ENCODE data around the gene ACTR5.

The ACTR5 gene

GRCh38 chr20:38725148-38725901 is 22.9 kb upstream of the ACTR5 start:
- ATAC-seq (replicated peaks) (no peak), DNase-seq (no peak)
- Mint-ChIP-seq H3K4me3 (peak overlapping the region; percentile 61 to 71), H3K9me3 (peaks cover 0 to 8% of the 10 kb centered on the region in 2 donors), H3K36me3 (peaks cover 16 to 19% of the 10 kb centered on the region in 2 donors), H3K4me1 (peaks cover 61 to 79% of the 10 kb centered on the region in 2 donors), H3K27me3 (peaks cover 87 to 99% of the 10 kb centered on the region in 2 donors), H3K27ac (peak overlapping the region; percentile 82)

- peaks cover 16 to 19% of the 10 kb centered on the region in 2 donors for H3K36me3 Mint-ChIP-seq
- ATAC-seq (replicated peaks) (peak; percentile 49 to 51), DNase-seq (no peak)
- H3K27ac Mint-ChIP-seq = peak overlapping the region; percentile 94
- peaks cover 87 to 99% of the 10 kb centered on the region in 2 donors for H3K27me3 Mint-ChIP-seq
- peak overlapping the region; percentile 61 to 71 for H3K4me3 Mint-ChIP-seq
- peaks cover 68 to 88% of the 10 kb centered on the region in 2 donors for H3K4me1 Mint-ChIP-seq
- peaks cover 0 to 8% of the 10 kb centered on the region in 2 donors for H3K9me3 Mint-ChIP-seq
Observed at GRCh38 chr20:38725931-38726803, 22.1 kb upstream of the ACTR5 start.

- Mint-ChIP-seq H3K9me3 (peaks cover 0 to 8% of the 10 kb centered on the region in 2 donors), H3K27ac (peak overlapping the region; percentile 94), H3K27me3 (peaks cover 87 to 99% of the 10 kb centered on the region in 2 donors), H3K36me3 (peaks cover 16 to 19% of the 10 kb centered on the region in 2 donors), H3K4me3 (peak overlapping the region; percentile 56 to 68), H3K4me1 (peaks cover 73 to 96% of the 10 kb centered on the region in 2 donors)
- DNase-seq (peak; percentile 52), ATAC-seq (replicated peaks) (peak; percentile 39 to 52)
Observed at GRCh38 chr20:38726804-38727606, 21.3 kb upstream of the ACTR5 start.

GRCh38 chr20:38727607-38728190 is 20.6 kb upstream of the ACTR5 start:
- H3K4me3 Mint-ChIP-seq = peak overlapping the region; percentile 65 to 68
- peaks cover 68 to 89% of the 10 kb centered on the region in 2 donors for H3K4me1 Mint-ChIP-seq
- DNase-seq = no peak
- no peak for ATAC-seq (replicated peaks)
- peaks cover 16 to 19% of the 10 kb centered on the region in 2 donors for H3K36me3 Mint-ChIP-seq
- H3K9me3 Mint-ChIP-seq = peaks cover 0 to 8% of the 10 kb centered on the region in 2 donors
- H3K27me3 Mint-ChIP-seq = peaks cover 87 to 99% of the 10 kb centered on the region in 2 donors
- H3K27ac Mint-ChIP-seq = peak overlapping the region; percentile 94

- Mint-ChIP-seq H3K4me1 (peaks cover 62 to 83% of the 10 kb centered on the region in 2 donors), H3K27me3 (peaks cover 87 to 99% of the 10 kb centered on the region in 2 donors), H3K27ac (peak overlapping the region; percentile 94), H3K9me3 (peaks cover 0 to 8% of the 10 kb centered on the region in 2 donors), H3K36me3 (peaks cover 16 to 19% of the 10 kb centered on the region in 2 donors), H3K4me3 (peak overlapping the region; percentile 65 to 68)
- ATAC-seq (replicated peaks) (no peak), DNase-seq (no peak)
Observed at GRCh38 chr20:38728191-38728781, 20.0 kb upstream of the ACTR5 start.

- H3K27ac Mint-ChIP-seq = peak overlapping the region; percentile 94
- peak overlapping the region; percentile 36 to 48 for H3K4me3 Mint-ChIP-seq
- H3K4me1 Mint-ChIP-seq = peaks cover 57 to 75% of the 10 kb centered on the region in 2 donors
- peaks cover 16 to 19% of the 10 kb centered on the region in 2 donors for H3K36me3 Mint-ChIP-seq
- ATAC-seq (replicated peaks) (no peak), DNase-seq (no peak)
- peaks cover 0 to 8% of the 10 kb centered on the region in 2 donors for H3K9me3 Mint-ChIP-seq
- H3K27me3 Mint-ChIP-seq = peaks cover 91 to 99% of the 10 kb centered on the region in 2 donors
Observed at GRCh38 chr20:38728911-38729642, 19.2 kb upstream of the ACTR5 start.

GRCh38 chr20:38729767-38730166 is 18.5 kb upstream of the ACTR5 start:
- Mint-ChIP-seq H3K27ac (peak overlapping the region; percentile 63), H3K9me3 (peaks cover 0 to 8% of the 10 kb centered on the region in 2 donors), H3K27me3 (peaks cover 91 to 99% of the 10 kb centered on the region in 2 donors), H3K36me3 (peaks cover 16 to 19% of the 10 kb centered on the region in 2 donors), H3K4me1 (peaks cover 52 to 68% of the 10 kb centered on the region in 2 donors), H3K4me3 (peak overlapping the region; percentile 1 to 30)
- no peak for ATAC-seq (replicated peaks)
- DNase-seq = no peak

GRCh38 chr20:38730167-38730988 is 17.9 kb upstream of the ACTR5 start:
- H3K4me3 Mint-ChIP-seq = peak overlapping the region; percentile 48 to 52
- peak overlapping the region; percentile 81 for H3K27ac Mint-ChIP-seq
- H3K9me3 Mint-ChIP-seq = peaks cover 0 to 8% of the 10 kb centered on the region in 2 donors
- H3K4me1 Mint-ChIP-seq = peaks cover 46 to 62% of the 10 kb centered on the region in 2 donors
- DNase-seq (no peak), ATAC-seq (replicated peaks) (no peak)
- H3K27me3 Mint-ChIP-seq = peaks cover 92 to 99% of the 10 kb centered on the region in 2 donors
- H3K36me3 Mint-ChIP-seq = peaks cover 16 to 19% of the 10 kb centered on the region in 2 donors

- ATAC-seq (replicated peaks) (peak; percentile 83 to 84), DNase-seq (peak; percentile 46)
- peak overlapping the region; percentile 48 to 52 for H3K4me3 Mint-ChIP-seq
- H3K36me3 Mint-ChIP-seq = peaks cover 16 to 19% of the 10 kb centered on the region in 2 donors
- peak overlapping the region; percentile 81 for H3K27ac Mint-ChIP-seq
- H3K9me3 Mint-ChIP-seq = peaks cover 0 to 8% of the 10 kb centered on the region in 2 donors
- H3K4me1 Mint-ChIP-seq = peaks cover 39 to 54% of the 10 kb centered on the region in 2 donors
- peaks cover 93 to 99% of the 10 kb centered on the region in 2 donors for H3K27me3 Mint-ChIP-seq
Observed at GRCh38 chr20:38730989-38731737, 17.1 kb upstream of the ACTR5 start.

- Mint-ChIP-seq H3K27me3 (peaks cover 92 to 99% of the 10 kb centered on the region in 2 donors), H3K4me1 (peaks cover 36 to 49% of the 10 kb centered on the region in 2 donors), H3K36me3 (peaks cover 14 to 16% of the 10 kb centered on the region in 2 donors), H3K9me3 (peaks cover 0 to 5% of the 10 kb centered on the region in 2 donors), H3K27ac (no peak overlapping the region), H3K4me3 (peak overlapping the region in 1 of 2 donors; percentile 52)
- no peak for ATAC-seq (replicated peaks)
- no peak for DNase-seq
Observed at GRCh38 chr20:38731738-38732113, 16.5 kb upstream of the ACTR5 start.

- Mint-ChIP-seq H3K4me1 (peaks cover 24 to 36% of the 10 kb centered on the region in 2 donors), H3K27ac (no peak overlapping the region), H3K27me3 (peaks cover 84 to 92% of the 10 kb centered on the region in 2 donors), H3K4me3 (no peak overlapping the region), H3K9me3 (peaks cover 0 to 3% of the 10 kb centered on the region in 2 donors), H3K36me3 (peaks cover 3 to 8% of the 10 kb centered on the region in 2 donors)
- DNase-seq = no peak
- no peak for ATAC-seq (replicated peaks)
Observed at GRCh38 chr20:38732981-38733380, 15.3 kb upstream of the ACTR5 start.
